HepG2 (cell line): ENCODE data around the gene LSR. TPM values are rescaled to one million over a fixed set of nuclear protein-coding genes. Genes with fewer than 3 reads are reported as not detected.

Experiments used
- ARID5B ChIP-seq: IDR thresholded peaks from 2 replicates; pipeline ENCODE4 v1.4.0; 2020; ENCODE audit warnings: mild to moderate bottlenecking, missing genetic modification reagents
- ARNT2 ChIP-seq: sonication (generic); formaldehyde crosslinking; IDR thresholded peaks from 2 replicates; pipeline ENCODE4 v1.8.0; 2022; ENCODE audit warnings: mild to moderate bottlenecking, low read depth, missing genetic modification reagents, moderate library complexity
- ATM ChIP-seq: fragments of 450-650 bp; IDR thresholded peaks from 2 replicates; pipeline ENCODE4 v1.7.1; 2017; ENCODE audit warnings: mild to moderate bottlenecking, borderline replicate concordance
- CCDC6 ChIP-seq: sonication (generic); formaldehyde crosslinking; IDR thresholded peaks from 2 replicates; pipeline ENCODE4 v1.8.1; 2022; ENCODE audit warnings: mild to moderate bottlenecking, missing genetic modification reagents, moderate library complexity
- HDAC1 ChIP-seq: sonication (generic); formaldehyde crosslinking; IDR thresholded peaks from 2 replicates; pipeline ENCODE4 v1.5.1; 2020; ENCODE audit warnings: mild to moderate bottlenecking, missing genetic modification reagents
- HMG20A ChIP-seq: IDR thresholded peaks from 2 replicates; pipeline ENCODE4 v1.6.1; 2016; ENCODE audit warnings: borderline replicate concordance
- HMGXB3 ChIP-seq: sonication (generic); formaldehyde crosslinking; IDR thresholded peaks from 2 replicates; pipeline ENCODE4 v1.4.0; 2020; ENCODE audit warnings: missing genetic modification reagents, borderline replicate concordance
- JUNB ChIP-seq: sonication (generic); formaldehyde crosslinking; IDR thresholded peaks from 2 replicates; pipeline ENCODE4 v1.8.0; 2022; ENCODE audit warnings: missing genetic modification reagents, mild to moderate bottlenecking, borderline replicate concordance
- NR2F2 ChIP-seq: IDR thresholded peaks from 2 replicates; pipeline ENCODE4 v1.6.1; 2012; ENCODE audit warnings: low read depth, inconsistent platforms, borderline replicate concordance
- SKIL ChIP-seq: sonication (generic); formaldehyde crosslinking; IDR thresholded peaks from 2 replicates; pipeline ENCODE4 v1.8.0; 2022; ENCODE audit warnings: missing genetic modification reagents, mild to moderate bottlenecking, moderate library complexity, borderline replicate concordance
- STAG1 ChIP-seq: sonication (generic); formaldehyde crosslinking; IDR thresholded peaks from 2 replicates; pipeline ENCODE4 v1.4.0; 2020; ENCODE audit warnings: missing genetic modification reagents
- ZNF841 ChIP-seq: sonication (generic); formaldehyde crosslinking; IDR thresholded peaks from 2 replicates; pipeline ENCODE4 v1.8.1; 2023; ENCODE audit warnings: missing genetic modification reagents, borderline replicate concordance
- ZNF883 ChIP-seq: sonication (generic); formaldehyde crosslinking; IDR thresholded peaks from 2 replicates; pipeline ENCODE4 v1.5.1; 2020; ENCODE audit warnings: mild to moderate bottlenecking, missing genetic modification reagents; ENCODE audit errors: not compliant biosample characterization
- polyA plus RNA-seq, 8 experiments: library from polyadenylated mRNA; depleted of rRNA in 3 of 8; stranded (reverse) in 7 of 8; unstranded in 1 of 8; fragments of >200 nt; fragmentation: Illumina TruSeq in 4 of 8; extraction: Trizol in 4 of 8; gene quantifications; 2 replicates each; pipeline versions ENCODE4 v1.2.1 to v1.2.3, GENCODE V29; 2011 to 2016; ENCODE audit warnings: low read depth in 4 of 8, missing spikeins in 1 of 8, mixed read lengths in 1 of 8; ENCODE audit not compliant: insufficient read depth in 1 of 8
- total RNA-seq, 5 experiments: library from RNA; depleted of rRNA; stranded (reverse); fragments of >200 nt; fragmentation: Illumina TruSeq; extraction: Trizol; gene quantifications; 2 replicates each; pipeline ENCODE4 v1.2.3, GENCODE V29; 2016; ENCODE audit warnings: low read depth in 1 of 5

The LSR gene
- total and polyA plus RNA-seq, 2 of the 13 experiments (the other 11 are each of a cell fraction or from before 2014, with no cell fraction given) = 29.2 to 79.2 TPM

- TF ChIP-seq ARID5B (CRISPR knock-in tag) (peak; percentile 77), JUNB (CRISPR knock-in tag) (no peak), NR2F2 (no peak), ZNF841 (CRISPR knock-in tag) (no peak), HMG20A (CRISPR knock-in tag) (peak; percentile 70; the same call in 1 of the 2 replicates), HDAC1 (peak; percentile 80), HMGXB3 (CRISPR knock-in tag) (no peak), CCDC6 (CRISPR knock-in tag) (no peak; the same call in 1 of the 2 replicates), STAG1 (CRISPR knock-in tag) (no peak), ARNT2 (CRISPR knock-in tag) (no peak), ZNF883 (no peak), SKIL (CRISPR knock-in tag) (peak; percentile 79), ATM (no peak)
Measured at GRCh38 chr19:35253316-35254286, 4.8 kb downstream of the LSR start (continued).
